Measurements from ENCODE around the gene RAB3B.
A peak's percentile ranks its signal among the peaks of the same experiment; 100 is the strongest.
"Not testable (repeated sequence)": the region's sequence is repeated elsewhere in the genome, so short reads cannot be mapped to it uniquely, and the experiment has no call there.

Gene RAB3B

GRCh38 chr1:51902456-51902855 is 88.0 kb downstream of the RAB3B start:
- DNase-seq = no peak
- Mint-ChIP-seq H3K36me3 (ENCODE audit: low read depth) (no peaks in the 10 kb centered on the region), H3K27ac (no peak overlapping the region), H3K9me3 (no peaks in the 10 kb centered on the region), H3K4me3 (no peak overlapping the region), H3K27me3 (peaks cover 20% of the 10 kb centered on the region), H3K4me1 (ENCODE audit: low read depth) (peaks cover 4% of the 10 kb centered on the region)

- no peaks in the 10 kb centered on the region for H3K36me3 Mint-ChIP-seq (ENCODE audit: low read depth)
- peaks cover 26% of the 10 kb centered on the region for H3K27me3 Mint-ChIP-seq
- H3K9me3 Mint-ChIP-seq = no peaks in the 10 kb centered on the region
- no peak overlapping the region for H3K4me3 Mint-ChIP-seq
- no peak for DNase-seq
- no peak overlapping the region for H3K27ac Mint-ChIP-seq
- no peaks in the 10 kb centered on the region for H3K4me1 Mint-ChIP-seq (ENCODE audit: low read depth)
Measured at GRCh38 chr1:51901151-51901550, 89.3 kb downstream of the RAB3B start.

- Mint-ChIP-seq H3K9me3 (no peaks in the 10 kb centered on the region), H3K27me3 (peaks cover 39% of the 10 kb centered on the region)
Measured at GRCh38 chr1:51899022-51899421, 91.5 kb downstream of the RAB3B start.

GRCh38 chr1:51898090-51898734 is 92.3 kb downstream of the RAB3B start:
- Mint-ChIP-seq H3K4me3 (no peak overlapping the region), H3K27ac (no peak overlapping the region), H3K4me1 (ENCODE audit: low read depth) (no peaks in the 10 kb centered on the region), H3K27me3 (peaks cover 42% of the 10 kb centered on the region), H3K9me3 (no peaks in the 10 kb centered on the region), H3K36me3 (ENCODE audit: low read depth) (no peaks in the 10 kb centered on the region)
- DNase-seq = no peak

More at GRCh38 chr1:51899022-51899421, 91.5 kb downstream of the RAB3B start:
- Mint-ChIP-seq H3K4me3 (no peak overlapping the region), H3K4me1 (ENCODE audit: low read depth) (no peaks in the 10 kb centered on the region), H3K27ac (no peak overlapping the region), H3K36me3 (ENCODE audit: low read depth) (no peaks in the 10 kb centered on the region)
- DNase-seq = no peak

GRCh38 chr1:51897699-51898031 is 92.8 kb downstream of the RAB3B start:
- Mint-ChIP-seq H3K9me3 (no peaks in the 10 kb centered on the region), H3K4me1 (ENCODE audit: low read depth) (no peaks in the 10 kb centered on the region), H3K27me3 (peaks cover 48% of the 10 kb centered on the region), H3K4me3 (no peak overlapping the region), H3K27ac (no peak overlapping the region), H3K36me3 (ENCODE audit: low read depth) (no peaks in the 10 kb centered on the region)
- DNase-seq = no peak

- H3K4me3 Mint-ChIP-seq; H3K36me3 Mint-ChIP-seq (ENCODE audit: low read depth); DNase-seq; H3K27ac Mint-ChIP-seq; H3K9me3 Mint-ChIP-seq; H3K4me1 Mint-ChIP-seq (ENCODE audit: low read depth): not testable (repeated sequence)
- H3K27me3 Mint-ChIP-seq = peaks cover 55% of the 10 kb centered on the region
Measured at GRCh38 chr1:51894748-51895147, 95.8 kb downstream of the RAB3B start.

- peaks cover 34% of the 10 kb centered on the region for H3K4me1 Mint-ChIP-seq (ENCODE audit: low read depth)
- peaks cover 25% of the 10 kb centered on the region for H3K36me3 Mint-ChIP-seq (ENCODE audit: low read depth)
- H3K4me3 Mint-ChIP-seq = no peak within 1 kb of the TSS
- peaks cover 13% of the 10 kb centered on the region for H3K27me3 Mint-ChIP-seq
- no peaks in the 10 kb centered on the region for H3K9me3 Mint-ChIP-seq
- no peak within 1 kb of the TSS for H3K27ac Mint-ChIP-seq
- DNase-seq = peak; percentile 97
Measured at GRCh38 chr1:51878616-51879336, 111.7 kb downstream of the RAB3B start, which contains the start of gene NRDC. NRDC (minus strand) TSS chr1:51878727; CDS start chr1:51878615, 112 bp downstream.

GRCh38 chr1:51878308-51878615 is 112.2 kb downstream of the RAB3B start:
- H3K27ac Mint-ChIP-seq = no peak overlapping the region
- H3K4me3 Mint-ChIP-seq = no peak overlapping the region

GRCh38 chr1:51877434-51878307 is 112.8 kb downstream of the RAB3B start:
- no peak overlapping the region for H3K4me3 Mint-ChIP-seq
- no peak overlapping the region for H3K27ac Mint-ChIP-seq
- peaks cover 42% of the 10 kb centered on the region for H3K4me1 Mint-ChIP-seq (ENCODE audit: low read depth)
- peaks cover 34% of the 10 kb centered on the region for H3K36me3 Mint-ChIP-seq (ENCODE audit: low read depth)
- H3K9me3 Mint-ChIP-seq = no peaks in the 10 kb centered on the region
- H3K27me3 Mint-ChIP-seq = peaks cover 5% of the 10 kb centered on the region
- DNase-seq = no peak

More at GRCh38 chr1:51878308-51878615, 112.2 kb downstream of the RAB3B start:
- Mint-ChIP-seq H3K4me1 (ENCODE audit: low read depth) (peaks cover 36% of the 10 kb centered on the region), H3K27me3 (peaks cover 11% of the 10 kb centered on the region), H3K9me3 (no peaks in the 10 kb centered on the region), H3K36me3 (ENCODE audit: low read depth) (peaks cover 28% of the 10 kb centered on the region)
- no peak for DNase-seq

GRCh38 chr1:51875836-51876235 is 114.7 kb downstream of the RAB3B start:
- no peak for DNase-seq
- H3K4me3 Mint-ChIP-seq = no peak overlapping the region
- no peaks in the 10 kb centered on the region for H3K9me3 Mint-ChIP-seq
- H3K27me3 Mint-ChIP-seq = no peaks in the 10 kb centered on the region
- peaks cover 59% of the 10 kb centered on the region for H3K4me1 Mint-ChIP-seq (ENCODE audit: low read depth)
- peak overlapping the region; percentile 4 for H3K27ac Mint-ChIP-seq
- H3K36me3 Mint-ChIP-seq (ENCODE audit: low read depth) = peaks cover 43% of the 10 kb centered on the region

GRCh38 chr1:51875291-51875772 is 115.2 kb downstream of the RAB3B start:
- Mint-ChIP-seq H3K4me1 (ENCODE audit: low read depth) (peaks cover 63% of the 10 kb centered on the region), H3K9me3 (no peaks in the 10 kb centered on the region), H3K27ac (peak overlapping the region; percentile 63), H3K36me3 (ENCODE audit: low read depth) (peaks cover 43% of the 10 kb centered on the region), H3K4me3 (no peak overlapping the region), H3K27me3 (no peaks in the 10 kb centered on the region)
- no peak for DNase-seq

- not testable (repeated sequence) for DNase-seq, H3K27me3 Mint-ChIP-seq, H3K4me3 Mint-ChIP-seq, H3K27ac Mint-ChIP-seq, H3K9me3 Mint-ChIP-seq
- peaks cover 51% of the 10 kb centered on the region for H3K36me3 Mint-ChIP-seq (ENCODE audit: low read depth)
- peaks cover 73% of the 10 kb centered on the region for H3K4me1 Mint-ChIP-seq (ENCODE audit: low read depth)
Measured at GRCh38 chr1:51873270-51873669, 117.2 kb downstream of the RAB3B start.

GRCh38 chr1:51871351-51871975 is 119.0 kb downstream of the RAB3B start:
- peaks cover 52% of the 10 kb centered on the region for H3K36me3 Mint-ChIP-seq (ENCODE audit: low read depth)
- no peaks in the 10 kb centered on the region for H3K9me3 Mint-ChIP-seq
- DNase-seq = no peak
- H3K27me3 Mint-ChIP-seq = no peaks in the 10 kb centered on the region
- H3K4me1 Mint-ChIP-seq (ENCODE audit: low read depth) = peaks cover 76% of the 10 kb centered on the region
- peak overlapping the region; percentile 73 for H3K27ac Mint-ChIP-seq
- no peak overlapping the region for H3K4me3 Mint-ChIP-seq

- no peak for DNase-seq
- Mint-ChIP-seq H3K36me3 (ENCODE audit: low read depth) (peaks cover 50% of the 10 kb centered on the region), H3K4me1 (ENCODE audit: low read depth) (peaks cover 74% of the 10 kb centered on the region), H3K9me3 (no peaks in the 10 kb centered on the region), H3K4me3 (no peak overlapping the region), H3K27ac (no peak overlapping the region), H3K27me3 (no peaks in the 10 kb centered on the region)
Measured at GRCh38 chr1:51870603-51871350, 119.7 kb downstream of the RAB3B start.

Data from activated T-cell treated with anti-CD3 and anti-CD28 coated beads, Interleukin-2, amount 50 U/mL, for 24 hours (primary cell).